ENCODE results near the gene FGD6.

Gene FGD6

DNA sequence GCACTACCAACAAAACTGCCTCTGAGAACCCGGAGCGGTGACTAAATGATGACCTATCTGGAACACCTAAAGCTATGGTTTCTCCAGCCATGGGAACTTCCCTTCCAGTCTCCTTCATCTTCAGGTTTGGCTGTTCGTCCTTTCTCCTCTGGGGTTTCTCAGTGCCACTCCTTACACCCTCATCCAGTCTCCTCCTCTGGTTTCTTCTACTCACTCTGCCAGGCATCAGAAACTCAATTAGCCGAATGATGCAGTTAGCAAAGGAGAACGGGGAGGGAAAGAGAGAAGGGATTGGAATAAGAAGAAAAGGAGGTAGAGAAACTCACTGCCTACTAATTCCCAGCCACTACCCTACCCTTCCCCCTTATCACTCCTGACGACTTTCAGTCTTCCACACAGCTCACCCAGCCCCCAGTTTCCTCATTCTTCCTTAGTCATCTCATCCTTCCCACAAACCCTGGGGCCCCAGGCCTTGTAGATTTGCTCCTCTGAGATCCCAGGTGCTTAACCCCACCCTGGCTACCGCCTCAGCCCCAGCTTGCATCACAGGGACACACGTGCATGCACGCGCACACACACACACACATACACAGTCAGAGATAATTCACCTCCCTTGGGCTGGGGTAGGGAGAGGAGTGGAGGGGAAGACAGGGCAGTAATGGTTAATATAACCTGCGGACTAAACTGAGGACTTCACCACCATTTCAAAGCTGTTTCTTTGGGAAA is 13.0 kb downstream of the FGD6 start:
- Histone ChIP-seq H3K4me3 (ENCODE audit: insufficient read length, low read depth) (no peak overlapping the region), H3K9ac (ENCODE audit: insufficient read length, low read depth) (peak overlapping the region; percentile 1), H3K36me3 (ENCODE audit: insufficient read depth, insufficient read length, low read length) (peaks cover 11% of the 10 kb centered on the region), H3K4me1 (ENCODE audit: insufficient read depth, insufficient read length) (peaks cover 3% of the 10 kb centered on the region), H3K9me3 (ENCODE audit: insufficient read depth, low read length) (no peaks in the 10 kb centered on the region), H3K27me3 (ENCODE audit: insufficient read depth, insufficient read length) (no peaks in the 10 kb centered on the region)
- no peak for TF ChIP-seq SUZ12 (IDR thresholded peaks at IDR 0.05; ENCODE audit: extremely low read depth, insufficient read depth, insufficient read length)
- TF ChIP-seq YY1 (IDR thresholded peaks at IDR 0.05; ENCODE audit: insufficient read depth, insufficient read length): no peak
- no peak for TF ChIP-seq ZNF274 (IDR thresholded peaks at IDR 0.05; ENCODE audit: low read depth, low read length)
- no peak for DNase-seq (ENCODE audit: low read depth, low spot score)

DNA sequence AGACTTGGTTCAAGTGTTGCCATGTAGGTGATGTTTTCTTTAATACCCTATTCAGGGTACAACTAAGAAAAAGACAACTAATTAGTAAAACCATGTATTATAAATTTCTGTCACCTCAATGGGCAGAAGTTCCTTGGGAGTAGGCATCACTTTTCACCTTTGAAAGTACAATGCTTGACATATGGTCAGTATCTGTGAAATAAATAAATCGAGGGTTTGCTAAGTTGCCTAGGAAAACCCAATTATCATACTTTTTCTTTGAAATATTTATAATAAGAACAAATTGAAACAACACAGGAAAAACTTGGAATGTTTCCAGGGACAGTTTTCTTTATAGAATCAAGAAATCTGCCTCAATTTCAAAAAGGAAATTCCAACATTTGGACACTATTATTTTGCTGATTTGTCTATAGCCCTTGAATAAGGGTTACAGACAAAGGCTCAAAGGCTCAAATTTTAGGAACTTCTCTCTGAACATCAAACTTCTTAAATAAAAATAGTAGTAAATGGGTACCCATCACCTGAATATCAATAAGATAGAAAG is 13.7 kb downstream of the FGD6 start:
- Histone ChIP-seq H3K9me3 (ENCODE audit: insufficient read depth, low read length) (no peaks in the 10 kb centered on the region), H3K27me3 (ENCODE audit: insufficient read depth, insufficient read length) (no peaks in the 10 kb centered on the region), H3K36me3 (ENCODE audit: insufficient read depth, insufficient read length, low read length) (peaks cover 4% of the 10 kb centered on the region), H3K4me1 (ENCODE audit: insufficient read depth, insufficient read length) (peaks cover 3% of the 10 kb centered on the region), H3K4me3 (ENCODE audit: insufficient read length, low read depth) (no peak overlapping the region), H3K9ac (ENCODE audit: insufficient read length, low read depth) (no peak overlapping the region)
- TF ChIP-seq YY1 (IDR thresholded peaks at IDR 0.05; ENCODE audit: insufficient read depth, insufficient read length): no peak
- no peak for TF ChIP-seq SUZ12 (IDR thresholded peaks at IDR 0.05; ENCODE audit: extremely low read depth, insufficient read depth, insufficient read length)
- DNase-seq (ENCODE audit: low read depth, low spot score): no peak

DNA sequence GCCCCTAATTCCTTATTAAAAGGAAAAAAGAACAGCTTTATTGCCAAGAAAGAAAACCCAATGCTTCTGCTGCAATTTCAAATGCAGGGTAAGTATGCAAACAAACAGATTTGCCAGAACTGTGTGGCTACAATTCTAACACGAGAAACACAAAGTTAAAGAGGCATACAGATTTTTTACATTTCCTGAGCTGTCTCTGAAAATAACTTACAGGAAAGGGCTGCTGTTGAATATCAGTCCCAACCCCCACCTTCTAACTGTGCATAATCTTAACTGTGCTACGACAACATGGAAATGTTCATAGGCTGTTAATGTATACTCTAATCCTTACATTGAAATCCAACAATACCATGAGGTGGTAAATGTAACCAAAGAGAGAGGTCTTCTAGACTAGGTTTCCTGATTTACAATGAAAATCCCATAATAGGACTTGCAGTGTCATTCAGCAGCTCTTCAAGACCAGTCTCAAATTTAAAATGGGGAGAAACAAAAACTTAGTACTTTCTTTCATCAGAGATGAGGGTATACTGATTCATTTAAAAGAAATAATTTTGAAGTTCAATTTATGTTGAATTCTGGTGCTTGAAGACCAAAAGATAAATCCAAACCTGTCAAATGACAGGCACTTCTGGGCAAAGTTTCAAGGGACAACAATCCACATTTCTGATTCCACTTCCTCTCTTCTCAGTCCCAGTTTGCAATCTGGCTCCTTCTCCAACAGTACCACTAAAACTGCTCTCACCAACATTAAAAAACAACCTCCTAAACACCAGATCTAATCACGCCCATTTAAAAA is 14.4 kb downstream of the FGD6 start:
- Histone ChIP-seq H3K9ac (ENCODE audit: insufficient read length, low read depth) (no peak overlapping the region), H3K27me3 (ENCODE audit: insufficient read depth, insufficient read length) (no peaks in the 10 kb centered on the region), H3K4me1 (ENCODE audit: insufficient read depth, insufficient read length) (peaks cover 3% of the 10 kb centered on the region), H3K36me3 (ENCODE audit: insufficient read depth, insufficient read length, low read length) (no peaks in the 10 kb centered on the region), H3K4me3 (ENCODE audit: insufficient read length, low read depth) (no peak overlapping the region), H3K9me3 (ENCODE audit: insufficient read depth, low read length) (no peaks in the 10 kb centered on the region)
- DNase-seq (ENCODE audit: low read depth, low spot score): no peak
- TF ChIP-seq SUZ12 (IDR thresholded peaks at IDR 0.05; ENCODE audit: extremely low read depth, insufficient read depth, insufficient read length): no peak
- TF ChIP-seq YY1 (IDR thresholded peaks at IDR 0.05; ENCODE audit: insufficient read depth, insufficient read length): no peak
- no peak for TF ChIP-seq ZNF274 (IDR thresholded peaks at IDR 0.05; ENCODE audit: low read depth, low read length)

DNA sequence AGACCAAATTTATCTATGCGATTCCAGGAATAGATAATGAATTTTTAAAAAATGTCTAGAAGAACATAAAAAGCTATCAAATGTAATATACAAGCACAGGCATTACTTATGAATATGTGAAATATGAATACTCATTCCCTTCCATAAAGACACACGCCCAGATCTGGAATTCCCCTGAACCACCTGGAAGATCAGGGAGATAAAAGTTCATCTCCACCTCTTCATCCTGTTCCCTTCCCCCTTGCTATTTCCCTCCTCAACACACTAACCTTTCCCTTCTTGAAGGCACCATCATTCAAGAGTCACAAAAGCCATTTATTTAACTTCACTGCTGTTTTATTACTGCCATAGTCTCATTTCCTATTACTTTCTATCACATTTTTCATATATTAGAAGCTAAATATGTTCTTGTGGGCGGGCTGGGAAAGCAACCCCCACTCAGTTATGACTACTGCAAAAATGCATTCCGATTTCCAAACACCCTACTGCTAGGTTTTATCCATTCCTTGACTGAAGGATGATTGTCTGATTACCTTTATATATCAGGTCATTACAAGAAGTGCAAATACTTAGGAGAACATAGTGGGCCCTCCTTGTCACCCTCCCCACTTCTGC is 16.1 kb downstream of the FGD6 start:
- H3K4me1 ChIP-seq (ENCODE audit: insufficient read depth, insufficient read length): peaks cover 3% of the 10 kb centered on the region

DNA sequence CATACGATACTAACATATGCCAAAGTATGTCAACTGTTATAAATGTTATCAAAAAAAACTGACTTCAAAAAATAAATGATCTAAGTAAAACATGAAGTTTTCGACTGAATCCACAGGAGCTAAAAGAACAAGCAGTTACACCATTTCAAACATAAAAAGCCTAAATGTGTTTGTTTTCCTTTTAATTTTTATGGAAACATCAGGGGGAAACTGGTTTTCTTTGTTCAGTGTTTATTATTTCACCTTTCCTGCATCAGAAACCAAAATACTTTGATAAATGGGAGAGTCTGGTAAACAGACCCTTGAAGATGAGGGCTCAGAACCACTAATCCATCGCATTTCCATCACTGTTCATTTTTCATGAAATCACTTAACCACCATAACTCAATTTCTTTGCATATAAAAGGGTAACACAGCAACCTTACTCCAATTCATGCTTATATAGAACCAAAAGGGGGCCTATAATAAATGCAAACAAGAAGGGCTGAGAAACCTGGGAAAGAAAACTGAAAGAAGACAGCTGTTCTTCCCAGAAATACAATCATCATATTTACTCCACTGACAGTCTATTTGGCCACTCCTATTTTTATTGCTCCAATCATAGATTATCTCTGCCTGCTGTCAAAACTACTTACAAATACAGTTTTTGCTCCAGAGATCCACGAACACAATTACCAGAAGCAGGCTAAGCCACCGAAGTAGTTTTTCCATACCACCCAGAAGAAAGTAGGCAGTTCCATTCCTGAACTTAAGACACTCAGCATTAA is 17.0 kb downstream of the FGD6 start:
- peaks cover 3% of the 10 kb centered on the region for H3K36me3 ChIP-seq (ENCODE audit: insufficient read depth, insufficient read length, low read length)
- TF ChIP-seq SUZ12 (IDR thresholded peaks at IDR 0.05; ENCODE audit: extremely low read depth, insufficient read depth, insufficient read length): no peak
- TF ChIP-seq YY1 (IDR thresholded peaks at IDR 0.05; ENCODE audit: insufficient read depth, insufficient read length): no peak
- no peak for TF ChIP-seq ZNF274 (IDR thresholded peaks at IDR 0.05; ENCODE audit: low read depth, low read length)
- DNase-seq (ENCODE audit: low read depth, low spot score): no peak
- H3K9ac ChIP-seq (ENCODE audit: insufficient read length, low read depth): no peak overlapping the region
- no peaks in the 10 kb centered on the region for H3K9me3 ChIP-seq (ENCODE audit: insufficient read depth, low read length)
- no peak overlapping the region for H3K4me3 ChIP-seq (ENCODE audit: insufficient read length, low read depth)
- peaks cover 3% of the 10 kb centered on the region for H3K4me1 ChIP-seq (ENCODE audit: insufficient read depth, insufficient read length)
- H3K27me3 ChIP-seq (ENCODE audit: insufficient read depth, insufficient read length): no peaks in the 10 kb centered on the region

More for the DNA sequence above, 16.1 kb downstream of the FGD6 start:
- H3K4me3 ChIP-seq (ENCODE audit: insufficient read length, low read depth): no peak overlapping the region
- DNase-seq (ENCODE audit: low read depth, low spot score): no peak
- no peaks in the 10 kb centered on the region for H3K27me3 ChIP-seq (ENCODE audit: insufficient read depth, insufficient read length)
- H3K9me3 ChIP-seq (ENCODE audit: insufficient read depth, low read length): no peaks in the 10 kb centered on the region
- TF ChIP-seq SUZ12 (IDR thresholded peaks at IDR 0.05; ENCODE audit: extremely low read depth, insufficient read depth, insufficient read length): no peak
- TF ChIP-seq YY1 (IDR thresholded peaks at IDR 0.05; ENCODE audit: insufficient read depth, insufficient read length): no peak
- TF ChIP-seq ZNF274 (IDR thresholded peaks at IDR 0.05; ENCODE audit: low read depth, low read length): no peak
- peaks cover 3% of the 10 kb centered on the region for H3K36me3 ChIP-seq (ENCODE audit: insufficient read depth, insufficient read length, low read length)
- no peak overlapping the region for H3K9ac ChIP-seq (ENCODE audit: insufficient read length, low read depth)

- no peaks in the 10 kb centered on the region for H3K9me3 ChIP-seq (ENCODE audit: insufficient read depth, low read length)
- peaks cover 3% of the 10 kb centered on the region for H3K36me3 ChIP-seq (ENCODE audit: insufficient read depth, insufficient read length, low read length)
- no peak overlapping the region for H3K4me3 ChIP-seq (ENCODE audit: insufficient read length, low read depth)
- TF ChIP-seq YY1 (IDR thresholded peaks at IDR 0.05; ENCODE audit: insufficient read depth, insufficient read length) (no peak), ZNF274 (IDR thresholded peaks at IDR 0.05; ENCODE audit: low read depth, low read length) (no peak), SUZ12 (IDR thresholded peaks at IDR 0.05; ENCODE audit: extremely low read depth, insufficient read depth, insufficient read length) (no peak)
- DNase-seq (ENCODE audit: low read depth, low spot score): no peak
- no peaks in the 10 kb centered on the region for H3K27me3 ChIP-seq (ENCODE audit: insufficient read depth, insufficient read length)
- H3K4me1 ChIP-seq (ENCODE audit: insufficient read depth, insufficient read length): peaks cover under 1% of the 10 kb centered on the region
- no peak overlapping the region for H3K9ac ChIP-seq (ENCODE audit: insufficient read length, low read depth)
Measured at GRCh38 chr12:95198914-95199313, 18.4 kb downstream of the FGD6 start.

Measured in NT2/D1 (cell line).